ENCODE measurements around the gene SYTL3. TPM values are rescaled to one million over a fixed set of nuclear protein-coding genes. Genes with fewer than 3 reads are reported as not detected.
"Not testable (repeated sequence)": the region's sequence is repeated elsewhere in the genome, so short reads cannot be mapped to it uniquely, and the experiment has no call there.

Gene SYTL3
- total RNA-seq, 1 donor from 2014 or later, result 8.7 TPM

DNA sequence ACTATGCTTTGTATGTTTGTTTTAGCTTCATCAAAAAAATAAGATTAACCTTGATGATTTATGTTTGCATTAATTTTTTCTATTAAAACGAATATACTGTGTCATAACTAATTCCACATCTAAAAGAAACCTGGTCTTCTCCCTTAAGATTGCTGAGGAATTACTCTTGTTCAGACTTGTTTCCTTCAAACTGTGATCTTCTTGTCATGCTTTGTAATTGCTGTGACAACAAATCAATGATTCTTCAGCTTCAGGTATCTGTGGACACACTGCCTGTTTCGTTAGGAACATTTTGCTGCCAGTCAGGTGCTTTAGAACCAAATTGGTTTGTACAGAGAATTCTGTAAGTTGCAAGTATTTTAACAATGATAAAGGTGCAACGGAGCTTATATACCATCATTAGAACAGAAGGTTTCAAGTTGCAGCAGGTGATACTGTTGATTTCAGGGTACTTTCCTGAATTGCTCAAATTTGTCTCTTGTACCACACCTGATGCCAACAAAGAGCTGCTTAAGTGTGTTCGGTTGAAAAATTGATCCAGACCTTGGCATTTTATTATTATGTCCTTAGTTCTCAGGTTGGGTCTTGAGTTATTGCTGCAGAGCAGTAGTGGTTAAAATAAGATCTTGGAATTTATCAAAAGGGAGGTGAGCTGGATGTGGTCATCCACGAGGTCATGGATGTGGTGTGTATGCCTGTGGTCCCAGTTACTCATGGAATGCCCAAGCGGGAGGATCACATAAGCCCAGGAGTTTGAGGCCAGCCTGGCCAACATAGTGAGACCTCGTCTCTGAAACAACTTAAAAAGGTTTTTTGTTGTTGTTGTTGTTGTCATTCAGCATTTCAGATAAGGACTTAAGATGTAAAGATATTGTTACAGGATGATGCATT is 19.5 kb downstream of the SYTL3 start:
- no peak overlapping the region for H3K4me3 ChIP-seq
- no peak for ATAC-seq
- no peaks in the 10 kb centered on the region for H3K27me3 ChIP-seq
- DNase-seq, result no peak
- peaks cover 16% of the 10 kb centered on the region for H3K4me1 ChIP-seq
- no peak overlapping the region for H3K27ac ChIP-seq
- intact Hi-C loops (cut with DNase I), result no loop called here
- TF ChIP-seq, protein P1, sequence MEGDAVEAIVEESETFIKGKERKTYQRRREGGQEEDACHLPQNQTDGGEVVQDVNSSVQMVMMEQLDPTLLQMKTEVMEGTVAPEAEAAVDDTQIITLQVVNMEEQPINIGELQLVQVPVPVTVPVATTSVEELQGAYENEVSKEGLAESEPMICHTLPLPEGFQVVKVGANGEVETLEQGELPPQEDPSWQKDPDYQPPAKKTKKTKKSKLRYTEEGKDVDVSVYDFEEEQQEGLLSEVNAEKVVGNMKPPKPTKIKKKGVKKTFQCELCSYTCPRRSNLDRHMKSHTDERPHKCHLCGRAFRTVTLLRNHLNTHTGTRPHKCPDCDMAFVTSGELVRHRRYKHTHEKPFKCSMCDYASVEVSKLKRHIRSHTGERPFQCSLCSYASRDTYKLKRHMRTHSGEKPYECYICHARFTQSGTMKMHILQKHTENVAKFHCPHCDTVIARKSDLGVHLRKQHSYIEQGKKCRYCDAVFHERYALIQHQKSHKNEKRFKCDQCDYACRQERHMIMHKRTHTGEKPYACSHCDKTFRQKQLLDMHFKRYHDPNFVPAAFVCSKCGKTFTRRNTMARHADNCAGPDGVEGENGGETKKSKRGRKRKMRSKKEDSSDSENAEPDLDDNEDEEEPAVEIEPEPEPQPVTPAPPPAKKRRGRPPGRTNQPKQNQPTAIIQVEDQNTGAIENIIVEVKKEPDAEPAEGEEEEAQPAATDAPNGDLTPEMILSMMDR (IDR thresholded peaks at IDR 0.05), result no peak
- H3K36me3 ChIP-seq, result no peaks in the 10 kb centered on the region
- no peaks in the 10 kb centered on the region for H3K9me3 ChIP-seq

DNA sequence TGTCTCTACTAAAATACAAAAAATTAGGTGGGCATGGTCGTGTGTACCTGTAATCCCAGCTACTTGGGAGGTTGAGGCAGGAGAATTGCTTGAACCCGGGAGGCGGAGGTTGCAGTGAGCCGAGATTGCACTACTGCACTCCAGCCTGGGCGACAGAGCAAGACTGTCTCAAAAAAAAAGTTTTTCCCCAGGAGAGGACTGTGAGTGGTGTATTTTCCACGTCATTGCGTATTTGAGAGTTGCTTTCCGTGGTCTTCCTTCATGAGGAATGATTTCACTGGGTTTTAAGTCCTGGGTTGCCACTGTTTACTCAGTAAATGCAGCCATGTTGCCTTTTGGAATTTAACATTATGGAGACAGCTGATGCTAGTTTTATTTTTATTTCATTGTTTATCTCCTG is 22.3 kb downstream of the SYTL3 start:
- H3K27ac ChIP-seq, result not testable (repeated sequence)

DNA sequence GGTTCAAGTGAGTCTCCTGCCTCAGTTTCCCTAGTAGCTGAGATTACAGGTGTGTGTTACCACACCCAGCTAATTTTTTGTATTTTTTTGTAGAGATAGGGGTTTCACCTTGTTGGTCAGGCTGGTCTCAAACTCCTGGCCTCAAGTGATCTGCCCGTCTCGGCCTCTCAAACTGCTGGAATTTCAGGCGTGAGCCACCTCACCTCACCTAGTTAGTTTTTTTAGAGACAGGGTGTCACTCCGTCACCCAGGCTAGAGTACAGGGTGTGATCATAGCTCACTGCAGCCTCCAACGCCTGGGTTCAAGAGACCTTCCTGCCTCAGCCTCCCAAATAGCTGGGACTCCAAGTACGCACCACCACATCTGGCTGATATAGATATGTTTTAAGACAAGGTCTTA is 22.9 kb downstream of the SYTL3 start:
- no peaks in the 10 kb centered on the region for H3K9me3 ChIP-seq
- peaks cover 10% of the 10 kb centered on the region for H3K4me1 ChIP-seq
- H3K36me3 ChIP-seq, result no peaks in the 10 kb centered on the region
- intact Hi-C loops (cut with DNase I), result no loop called here
- H3K27ac ChIP-seq, result no peak overlapping the region
- no peaks in the 10 kb centered on the region for H3K27me3 ChIP-seq
- no peak overlapping the region for H3K4me3 ChIP-seq
- ATAC-seq (no peak), DNase-seq (no peak)
- TF ChIP-seq, protein P1 (IDR thresholded peaks at IDR 0.05), result no peak

More for the DNA sequence above, 22.3 kb downstream of the SYTL3 start:
- H3K36me3 ChIP-seq; H3K9me3 ChIP-seq; DNase-seq; H3K27me3 ChIP-seq; intact Hi-C loops (cut with DNase I); ATAC-seq; H3K4me3 ChIP-seq: not testable (repeated sequence)
- peaks cover 15% of the 10 kb centered on the region for H3K4me1 ChIP-seq

DNA sequence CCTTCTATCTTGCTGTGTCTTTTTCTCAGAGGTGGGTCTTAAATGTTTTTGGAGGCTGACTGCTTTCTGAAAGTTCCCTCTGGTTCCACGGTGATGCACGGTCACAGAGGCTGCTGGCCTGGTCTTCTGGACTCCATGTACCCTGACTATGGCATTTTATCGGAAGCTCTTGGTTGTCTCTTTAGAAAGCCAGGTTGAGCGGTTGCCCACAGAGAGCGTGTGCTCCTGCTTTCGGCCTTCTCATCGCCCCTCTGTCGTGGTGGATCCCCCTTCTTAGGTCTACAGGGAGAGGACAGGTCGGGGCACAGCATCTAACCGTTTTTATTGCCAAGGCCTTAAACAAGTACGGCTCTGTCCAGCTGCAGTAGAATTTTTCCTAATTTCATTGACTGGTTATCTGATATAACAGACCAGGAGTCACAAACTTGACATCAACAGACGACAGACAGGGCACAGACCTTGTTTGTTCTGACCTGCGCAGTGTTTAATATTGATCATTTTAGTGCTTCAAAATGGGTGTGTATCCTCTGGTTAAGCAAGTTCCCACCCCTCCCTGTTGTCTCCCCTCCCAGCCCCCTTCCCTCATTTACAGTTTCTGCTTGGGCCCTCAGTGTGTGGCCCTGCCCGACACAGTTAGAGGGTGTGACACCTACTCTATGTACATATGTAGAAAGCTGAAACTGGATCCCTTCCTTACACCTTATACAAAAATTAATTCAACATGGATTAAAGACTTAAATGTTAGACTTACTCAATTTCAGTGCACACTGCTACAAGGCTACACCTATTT is 24.7 kb downstream of the SYTL3 start:
- H3K4me1 ChIP-seq, result no peaks in the 10 kb centered on the region
- ATAC-seq, result no peak
- DNase-seq, result no peak
- no peak overlapping the region for H3K4me3 ChIP-seq
- H3K36me3 ChIP-seq, result no peaks in the 10 kb centered on the region
- H3K9me3 ChIP-seq, result no peaks in the 10 kb centered on the region
- TF ChIP-seq, protein P1 (IDR thresholded peaks at IDR 0.05), result no peak
- no peaks in the 10 kb centered on the region for H3K27me3 ChIP-seq
- intact Hi-C loops (cut with DNase I), result no loop called here
- no peak overlapping the region for H3K27ac ChIP-seq

DNA sequence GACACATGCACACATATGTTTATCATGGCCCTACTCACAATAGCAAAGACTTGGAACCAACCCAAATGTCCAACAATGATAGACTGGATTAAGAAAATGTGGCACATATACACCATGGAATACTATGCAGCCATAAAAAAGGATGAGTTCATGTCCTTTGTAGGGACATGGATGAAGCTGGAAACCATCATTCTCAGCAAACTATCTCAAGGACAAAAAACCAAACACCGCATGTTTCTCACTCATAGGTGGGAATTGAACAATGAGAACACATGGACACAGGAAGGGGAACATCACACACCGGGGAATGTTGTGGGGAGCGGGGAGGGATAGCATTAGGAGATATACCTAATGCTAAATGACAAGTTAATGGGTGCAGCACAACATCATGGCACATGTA is 27.2 kb downstream of the SYTL3 start:
- H3K9me3 ChIP-seq; intact Hi-C loops (cut with DNase I); DNase-seq; ATAC-seq; H3K27ac ChIP-seq; H3K4me3 ChIP-seq; H3K4me1 ChIP-seq; H3K36me3 ChIP-seq; H3K27me3 ChIP-seq: not testable (repeated sequence)

DNA sequence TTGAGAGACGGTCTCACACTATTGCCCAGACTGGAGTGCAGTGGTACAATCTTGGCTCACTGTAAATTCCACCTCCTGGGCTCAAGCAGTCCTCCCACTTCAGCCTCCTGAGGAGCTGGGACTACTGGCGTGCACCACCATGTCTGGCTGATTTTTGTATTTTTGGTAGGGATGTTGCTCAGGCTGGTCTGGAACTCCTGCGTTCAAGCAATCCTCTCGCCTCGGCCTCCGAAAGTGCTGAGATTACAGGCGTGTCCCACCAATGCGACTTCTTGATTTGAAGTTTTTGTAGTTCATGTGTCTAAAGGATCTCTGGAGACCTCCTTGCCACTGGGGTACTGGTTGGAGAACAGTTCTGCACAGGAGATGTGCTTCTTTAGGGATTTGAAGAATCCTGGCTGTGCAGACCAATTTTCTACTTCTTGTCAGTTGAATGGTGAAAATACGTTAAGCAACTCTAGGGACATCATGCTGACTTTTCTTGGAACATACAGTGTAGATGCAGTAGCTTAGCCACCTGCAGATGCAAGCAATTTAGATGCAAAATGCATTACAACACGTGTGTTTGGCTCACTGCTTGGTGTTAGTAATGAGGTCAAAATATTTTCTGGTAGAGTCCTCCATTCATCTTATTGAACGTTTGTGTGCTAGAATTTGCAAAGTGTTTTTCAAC is 28.2 kb downstream of the SYTL3 start:
- no peak for ATAC-seq
- H3K36me3 ChIP-seq, result no peaks in the 10 kb centered on the region
- no peak overlapping the region for H3K27ac ChIP-seq
- no peaks in the 10 kb centered on the region for H3K4me1 ChIP-seq
- TF ChIP-seq, protein P1 (IDR thresholded peaks at IDR 0.05), result no peak
- no peak for DNase-seq
- no peaks in the 10 kb centered on the region for H3K27me3 ChIP-seq
- H3K4me3 ChIP-seq, result no peak overlapping the region
- H3K9me3 ChIP-seq, result no peaks in the 10 kb centered on the region
- intact Hi-C loops (cut with DNase I), result no loop called here
